ENCODE results near the gene SCCPDH. TPM values are rescaled to one million over a fixed set of nuclear protein-coding genes. Genes with fewer than 3 reads are reported as not detected.

The SCCPDH gene
- total and polyA plus RNA-seq, 2 donors (not counting 3 experiments of a cell fraction or from before 2014, with no cell fraction given) = 24.4 to 37.5 TPM

DNA sequence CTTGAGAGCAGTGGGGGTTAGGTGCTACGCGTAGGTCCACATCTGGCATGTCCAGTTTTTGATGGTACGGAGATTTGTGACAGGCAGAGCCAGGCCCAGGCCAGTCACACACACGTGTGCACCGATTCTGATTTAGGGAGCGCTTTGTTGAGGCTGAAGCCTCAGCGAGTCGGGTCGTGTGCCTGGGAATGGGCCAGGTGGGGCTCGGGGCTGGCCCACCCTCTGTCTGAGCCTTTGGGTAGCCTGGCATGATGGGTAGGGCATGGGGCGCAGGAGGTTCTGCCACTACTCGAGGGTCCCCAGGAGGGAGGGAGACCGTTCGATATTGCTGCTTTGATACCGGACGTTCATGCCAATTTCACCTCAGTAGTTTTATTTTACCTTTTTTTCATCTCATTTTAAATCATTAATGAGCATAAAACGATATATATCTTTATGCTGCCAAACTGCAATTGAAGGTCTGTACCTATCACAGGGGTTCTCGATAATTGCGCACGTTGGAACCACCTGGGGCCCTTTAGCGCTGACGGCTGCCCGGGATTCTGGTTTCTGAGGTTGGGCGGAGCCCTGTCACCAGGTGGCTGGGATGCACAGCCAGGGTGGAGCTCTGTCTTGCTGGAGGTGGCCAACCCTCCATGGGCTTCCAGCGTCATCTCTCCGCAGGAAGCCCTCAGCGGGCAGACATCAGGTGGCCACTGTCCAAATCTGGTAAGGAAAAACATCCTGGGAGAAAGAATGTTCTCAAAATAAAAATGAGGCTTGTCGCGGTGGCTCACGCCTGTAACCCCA is 71.9 kb downstream of the SCCPDH start:
- Histone ChIP-seq H3K4me1 (ENCODE audit: control insufficient read depth, extremely low read depth, insufficient read depth, low read length) (no peaks in the 10 kb centered on the region), H3K79me2 (ENCODE audit: control insufficient read depth, insufficient read depth, low read length) (no peaks in the 10 kb centered on the region), H3K36me3 (ENCODE audit: control insufficient read depth in 2 of 2, extremely low read depth in 1 of 2, insufficient read depth in 2 of 2, low read length in 2 of 2) (no peaks in the 10 kb centered on the region), H4K20me1 (replicated peaks; ENCODE audit: control insufficient read depth, extremely low read depth, insufficient read depth, low read length) (no peaks in the 10 kb centered on the region), H3K27me3 (ENCODE audit: control insufficient read depth in 2 of 2, insufficient read depth in 2 of 2, low read length in 2 of 2) (peaks cover 0 to 2% of the 10 kb centered on the region in 2 experiments), H2AFZ (ENCODE audit: low read depth, low read length) (no peak overlapping the region), H3K27ac (ENCODE audit: insufficient read depth, low read depth, low read length) (no peak overlapping the region), H3K4me3 (replicated peaks in 1 of 3; ENCODE audit: insufficient read depth in 1 of 3, low read depth in 1 of 3, low read length in 3 of 3) (no peak overlapping the region), H3K9me3 (replicated peaks; ENCODE audit: control insufficient read depth, insufficient read depth, low read length) (no peaks in the 10 kb centered on the region), H3K4me2 (ENCODE audit: insufficient read depth, low read length) (no peak overlapping the region), H3K9me1 (replicated peaks; ENCODE audit: control insufficient read depth, extremely low read depth, insufficient read depth, low read length) (no peaks in the 10 kb centered on the region), H3K9ac (replicated peaks; ENCODE audit: extremely low read depth, insufficient read depth, low read length) (no peak overlapping the region)
- CTCF ChIA-PET = interaction anchor here (1.0 kb wide), 1 partner anchor 11 kb away, joined by 3 read pairs; no protein-coding TSS in a partner anchor
- dilution Hi-C loops (cut with MboI; ENCODE audit: extremely low pct_ligation_motif_present, low sequenced_read_pairs) (no loop called here), intact Hi-C loops (cut with micrococcal nuclease) (no loop called here)
- DNase-seq (ENCODE audit: low read depth, low spot score) (no peak), FAIRE-seq (no peak)
- no TSS peak for BruUV-seq (replicated peaks)
- no peak for TF ChIP-seq POLR2A (IDR thresholded peaks at IDR 0.05; ENCODE audit: low read depth, low read length)
- no peak for TF ChIP-seq FOS (IDR thresholded peaks at IDR 0.05; ENCODE audit: borderline replicate concordance, insufficient read depth, low read length)
- TF ChIP-seq GATA2 (IDR thresholded peaks at IDR 0.05; ENCODE audit: insufficient read depth, insufficient read length, low read depth, low read length) = no peak
- no peak for TF ChIP-seq MYC (IDR thresholded peaks at IDR 0.05; ENCODE audit: low read depth, low read length)
- TF ChIP-seq CTCF (IDR thresholded peaks at IDR 0.05; ENCODE audit: extremely low read depth in 1 of 2, insufficient read depth in 1 of 2, low read depth in 1 of 2, low read length in 2 of 2) = no peak
- TF ChIP-seq, protein P1, sequence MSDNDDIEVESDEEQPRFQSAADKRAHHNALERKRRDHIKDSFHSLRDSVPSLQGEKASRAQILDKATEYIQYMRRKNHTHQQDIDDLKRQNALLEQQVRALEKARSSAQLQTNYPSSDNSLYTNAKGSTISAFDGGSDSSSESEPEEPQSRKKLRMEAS (IDR thresholded peaks at IDR 0.05; ENCODE audit: insufficient read depth, insufficient read length) = no peak
- TF ChIP-seq POLR2AphosphoS5 (IDR thresholded peaks at IDR 0.05; ENCODE audit: insufficient read depth, low read depth, low read length) = no peak
- no peak for TF ChIP-seq JUN (IDR thresholded peaks at IDR 0.05; ENCODE audit: borderline replicate concordance, insufficient read depth, insufficient read length, low read depth)
- no peak for TF ChIP-seq EZH2 (IDR thresholded peaks at IDR 0.05; ENCODE audit: borderline replicate concordance, low read depth, low read length, severe bottlenecking)
- POLR2A ChIA-PET = no interaction called here
